ENCODE results near the gene TBC1D32.
"Not testable (repeated sequence)": the region's sequence is repeated elsewhere in the genome, so short reads cannot be mapped to it uniquely, and the experiment has no call there.

TBC1D32 gene

GRCh38 chr6:121334299-121335086 is at the start of gene TBC1D32:
Gene TBC1D32 (minus strand): TSS chr6:121334480. CDS start chr6:121334430, 50 bp downstream.
- DNase-seq = peak; percentile 81

- no peak for DNase-seq
These were observed 49.2 kb upstream of the TBC1D32 start for GRCh38 chr6:121383478-121383877.

GRCh38 chr6:121382467-121383121 is 48.3 kb upstream of the TBC1D32 start:
- DNase-seq = no peak

- no peak for DNase-seq
These were observed 42.1 kb upstream of the TBC1D32 start for GRCh38 chr6:121376411-121376810.

- not testable (repeated sequence) for DNase-seq
These were observed 39.9 kb upstream of the TBC1D32 start for GRCh38 chr6:121374219-121374618.

- DNase-seq = no peak
These were observed 31.5 kb upstream of the TBC1D32 start for GRCh38 chr6:121365536-121366521.

GRCh38 chr6:121356575-121356974 is 22.3 kb upstream of the TBC1D32 start:
- DNase-seq = no peak

GRCh38 chr6:121354764-121355163 is 20.5 kb upstream of the TBC1D32 start:
- no peak for DNase-seq

- no peak for DNase-seq
These were observed 18.7 kb upstream of the TBC1D32 start for GRCh38 chr6:121352941-121353340.

- DNase-seq = no peak
These were observed 17.6 kb upstream of the TBC1D32 start for GRCh38 chr6:121351916-121352315.

GRCh38 chr6:121349596-121349995 is 15.3 kb upstream of the TBC1D32 start:
- no peak for DNase-seq

GRCh38 chr6:121347484-121347883 is 13.2 kb upstream of the TBC1D32 start:
- no peak for DNase-seq

- DNase-seq = no peak
These were observed 10.3 kb upstream of the TBC1D32 start for GRCh38 chr6:121344539-121344938.

GRCh38 chr6:121339639-121340226 is 5.5 kb upstream of the TBC1D32 start:
- DNase-seq = no peak

- no peak for DNase-seq
These were observed 4.7 kb upstream of the TBC1D32 start for GRCh38 chr6:121338956-121339355.

GRCh38 chr6:121338366-121338765 is 4.1 kb upstream of the TBC1D32 start:
- no peak for DNase-seq

GRCh38 chr6:121335087-121336008 is 1.1 kb upstream of the TBC1D32 start:
- no peak for DNase-seq

GRCh38 chr6:121333694-121334093 is 586 bp downstream of the TBC1D32 start:
- DNase-seq = not testable (repeated sequence)

GRCh38 chr6:121333196-121333595 is 1.1 kb downstream of the TBC1D32 start:
- DNase-seq = no peak

GRCh38 chr6:121330516-121330915 is 3.8 kb downstream of the TBC1D32 start:
- DNase-seq = no peak

- no peak for DNase-seq
These were observed 13.0 kb downstream of the TBC1D32 start for GRCh38 chr6:121321282-121321681.

GRCh38 chr6:121319603-121320002 is 14.7 kb downstream of the TBC1D32 start:
- no peak for DNase-seq

Measured in activated CD4-positive, alpha-beta T cell treated with anti-CD3 and anti-CD28 coated beads, Interleukin-2, amount 50 U/mL, for 1 hour (primary cell).